EL (cell line): Measurements from ENCODE around the gene KIAA1328.

Experiments used
- DNase-seq: peaks from one replicate; pipeline ENCODE4 v3.0.0-alpha.2; 2016

Gene KIAA1328

GRCh38 chr18:36963464-36963863 is 134.5 kb downstream of the KIAA1328 start:
- DNase-seq = no peak

GRCh38 chr18:36974686-36975085 is 145.8 kb downstream of the KIAA1328 start:
- DNase-seq = no peak

GRCh38 chr18:36977121-36977520 is 148.2 kb downstream of the KIAA1328 start:
- DNase-seq = no peak

GRCh38 chr18:36993068-36993467 is 164.1 kb downstream of the KIAA1328 start:
- DNase-seq = peak; percentile 27

GRCh38 chr18:37006742-37007141 is 177.8 kb downstream of the KIAA1328 start:
- DNase-seq = no peak

- DNase-seq = no peak
Measured at GRCh38 chr18:37012452-37012851, 183.5 kb downstream of the KIAA1328 start.

- DNase-seq = peak; percentile 29
Measured at GRCh38 chr18:37019157-37019827, 190.4 kb downstream of the KIAA1328 start.

GRCh38 chr18:37033419-37033818 is 204.5 kb downstream of the KIAA1328 start:
- DNase-seq = no peak

GRCh38 chr18:37042381-37042780 is 213.5 kb downstream of the KIAA1328 start:
- DNase-seq = no peak

- no peak for DNase-seq
Measured at GRCh38 chr18:37055137-37055802, 226.3 kb downstream of the KIAA1328 start.

- DNase-seq = no peak
Measured at GRCh38 chr18:37064187-37064586, 235.3 kb downstream of the KIAA1328 start.

- DNase-seq = no peak
Measured at GRCh38 chr18:37065254-37065653, 236.3 kb downstream of the KIAA1328 start.

- no peak for DNase-seq
Measured at GRCh38 chr18:37084912-37085311, 256.0 kb downstream of the KIAA1328 start.

GRCh38 chr18:37085362-37085761 is 256.4 kb downstream of the KIAA1328 start:
- DNase-seq = no peak

- no peak for DNase-seq
Measured at GRCh38 chr18:37107748-37108522, 279.0 kb downstream of the KIAA1328 start.

GRCh38 chr18:37122877-37123276 is 293.9 kb downstream of the KIAA1328 start:
- DNase-seq = no peak

- DNase-seq = peak; percentile 0
Measured at GRCh38 chr18:37124516-37124915, 295.6 kb downstream of the KIAA1328 start.

GRCh38 chr18:37135177-37135576 is 306.2 kb downstream of the KIAA1328 start:
- no peak for DNase-seq

GRCh38 chr18:37138456-37138855 is 309.5 kb downstream of the KIAA1328 start:
- DNase-seq = no peak

- DNase-seq = no peak
Measured at GRCh38 chr18:37139876-37140275, 310.9 kb downstream of the KIAA1328 start.

- no peak for DNase-seq
Measured at GRCh38 chr18:37144921-37145320, 316.0 kb downstream of the KIAA1328 start.

GRCh38 chr18:37156330-37156942 is 327.5 kb downstream of the KIAA1328 start:
- DNase-seq = no peak

GRCh38 chr18:37160038-37160820 is 331.3 kb downstream of the KIAA1328 start:
- DNase-seq = no peak
